K562 (cell line): ENCODE results near the gene NAXD. TPM values are rescaled to one million over a fixed set of nuclear protein-coding genes. Genes with fewer than 3 reads are reported as not detected.
A peak's percentile ranks its signal among the peaks of the same experiment; 100 is the strongest.

Experiments used
- ATAC-seq: fragments of 200-7000 bp; cut with Tn5 transposase; 3 replicates; pipeline ENCODE4 v1.9.1; 2020; ENCODE audit warnings: moderate library complexity
- BruUV-seq: library from RNA; stranded (reverse); fragments of 400-500 nt; replicated peaks from 2 replicates; lab custom pipeline; 2021; lab: Mats Ljungman, UMichigan
- CTCF ChIA-PET: fragments of 300-600 bp; formaldehyde crosslinking; extraction: SDS; loops from one replicate; lab custom pipeline; 2021; ENCODE audit warnings: low intra/inter-chr PET ratio; lab: Yijun Ruan, JAX
- POLR2A ChIA-PET: fragments of 300-600, 350-650 bp; sonication (Branson Sonifier 250); formaldehyde crosslinking; extraction: SDS; loops from one replicate; lab custom pipeline; 2021; ENCODE audit warnings: antibody characterized with exemption, inconsistent platforms; lab: Yijun Ruan, JAX
- DNase-seq, 4 experiments: peaks; one replicate each; pipeline versions ENCODE4 v3.0.0 to v3.0.0-alpha.2; 2011 to 2018; ENCODE audit warnings: low spot score in 3 of 4, mixed read lengths in 3 of 4; ENCODE audit errors: extremely low read depth in 1 of 4
- FAIRE-seq: peaks from 2 replicates; lab custom pipeline; 2011; peaks lifted over from hg19 to GRCh38; lab: Jason Lieb, UNC
- H2AFZ ChIP-seq: 2 replicates; pipeline ENCODE4 v1.6.0; 2011; ENCODE audit warnings: low read depth, low read length, control low read depth, inconsistent platforms
- H3K27ac ChIP-seq: fragments of 200-600 bp; 3 replicates; pipeline ENCODE4 v1.8.0; 2011; ENCODE audit warnings: low read depth, mild to moderate bottlenecking, control low read depth, inconsistent platforms, low read length, moderate library complexity, mixed read lengths; ENCODE audit errors: extremely low read depth
- H3K27me3 ChIP-seq, 2 experiments: fragments of 300-600 bp in 1 of 2; 2 replicates in 1 of 2; 3 replicates in 1 of 2; pipeline versions ENCODE4 v1.6.0 to v1.8.0; 2011; ENCODE audit warnings: inconsistent platforms in 2 of 2, low read length in 2 of 2, mild to moderate bottlenecking in 1 of 2, mixed read lengths in 1 of 2, moderate library complexity in 1 of 2; ENCODE audit not compliant: control insufficient read depth in 2 of 2, insufficient read depth in 2 of 2
- H3K36me3 ChIP-seq: fragments of 300-600 bp; 3 replicates; pipeline ENCODE4 v1.8.0; 2011; ENCODE audit warnings: mild to moderate bottlenecking, low read length, inconsistent platforms; ENCODE audit not compliant: control insufficient read depth, insufficient read depth
- H3K4me1 ChIP-seq, 2 experiments: fragments of 200-600 bp in 1 of 2; replicated peaks in 1 of 2; 2 replicates in 1 of 2; 3 replicates in 1 of 2; pipeline versions ENCODE4 v1.5.1 to v1.8.0; 2011; ENCODE audit warnings: inconsistent platforms in 2 of 2, low read length in 2 of 2, mild to moderate bottlenecking in 1 of 2, mixed read lengths in 1 of 2, moderate library complexity in 1 of 2; ENCODE audit not compliant: control insufficient read depth in 2 of 2, insufficient read depth in 2 of 2
- H3K4me2 ChIP-seq: 2 replicates; pipeline ENCODE4 v1.6.1; 2011; ENCODE audit warnings: low read length, control low read depth, inconsistent platforms, mixed read lengths; ENCODE audit not compliant: insufficient read depth
- H3K4me3 ChIP-seq: fragments of 200-600 bp; sonication (generic), shearing (Covaris generic); 2 replicates; pipeline ENCODE4 v1.5.1; 2016; ENCODE audit warnings: control low read depth, inconsistent platforms
- H3K79me2 ChIP-seq: fragments of 200-600 bp; 3 replicates; pipeline ENCODE4 v1.8.0; 2011; ENCODE audit warnings: low read length, inconsistent platforms; ENCODE audit not compliant: control insufficient read depth, insufficient read depth
- H3K9ac ChIP-seq, 2 experiments: 2 replicates each; pipeline versions ENCODE4 v1.6.0 to v1.6.1; 2011; ENCODE audit warnings: low read depth in 2 of 2, low read length in 2 of 2, control low read depth in 1 of 2, inconsistent platforms in 1 of 2, mild to moderate bottlenecking in 1 of 2, mixed read lengths in 1 of 2; ENCODE audit not compliant: insufficient read depth in 1 of 2
- H3K9me1 ChIP-seq: one replicate; pipeline ENCODE4 v1.6.0; 2011; ENCODE audit warnings: inconsistent platforms, mild to moderate bottlenecking, low read length, moderate library complexity; ENCODE audit not compliant: control insufficient read depth, insufficient read depth
- H3K9me3 ChIP-seq: replicated peaks from 2 replicates; pipeline ENCODE4 v1.5.1; 2011; ENCODE audit warnings: low read depth, low read length, inconsistent platforms; ENCODE audit not compliant: control insufficient read depth, insufficient read depth
- H4K20me1 ChIP-seq: replicated peaks from 2 replicates; pipeline ENCODE4 v1.6.1; 2011; ENCODE audit warnings: low read length, inconsistent platforms, mixed read lengths; ENCODE audit not compliant: control insufficient read depth, insufficient read depth
- AFF1 ChIP-seq, 2 experiments: fragments of 450-650 bp; IDR thresholded peaks; 2 replicates each; pipeline ENCODE4 v1.6.1; 2018; ENCODE audit warnings: mild to moderate bottlenecking in 2 of 2, low read depth in 1 of 2; ENCODE audit not compliant: partially characterized antibody in 2 of 2
- CEBPB ChIP-seq: fragments of 450-650 bp; IDR thresholded peaks from 2 replicates; pipeline ENCODE4 v1.6.1; 2016; ENCODE audit warnings: missing genetic modification characterization, missing compliant biosample characterization
- HOMEZ ChIP-seq: fragments of 250-450 bp; sonication (Bioruptor Pico); IDR thresholded peaks from 2 replicates; pipeline ENCODE4 v1.4.0; 2020; ENCODE audit warnings: mild to moderate bottlenecking, moderate library complexity
- MLX ChIP-seq, 2 experiments: fragments of 450-650 bp in 1 of 2; sonication (generic) in 1 of 2; formaldehyde crosslinking; conservative IDR thresholded peaks; 2 replicates each; pipeline versions ENCODE4 v1.4.0 to v1.8.1; 2020 to 2022; ENCODE audit warnings: mild to moderate bottlenecking in 1 of 2, missing genetic modification reagents in 1 of 2
- NFYB ChIP-seq: IDR thresholded peaks from 2 replicates; pipeline ENCODE4 v1.6.1; 2011; ENCODE audit warnings: mild to moderate bottlenecking, moderate library complexity; ENCODE audit not compliant: insufficient read length; ENCODE audit errors: extremely low read depth
- SIN3B ChIP-seq: fragments of 450-650 bp; IDR thresholded peaks from 2 replicates; pipeline ENCODE4 v1.6.1; 2017; ENCODE audit warnings: low read depth, mild to moderate bottlenecking, moderate library complexity
- THRA ChIP-seq: fragments of 450-650 bp; IDR thresholded peaks from 2 replicates; pipeline ENCODE4 v1.6.1; 2017; ENCODE audit warnings: mild to moderate bottlenecking, moderate library complexity
- ZNF398 ChIP-seq: fragments of 250-450 bp; sonication (Bioruptor Pico); IDR thresholded peaks from 2 replicates; pipeline ENCODE4 v1.8.0; 2021; ENCODE audit warnings: moderate library complexity, mild to moderate bottlenecking, inconsistent platforms
- ZNF668 ChIP-seq: fragments of 250-450 bp; sonication (Bioruptor Pico); IDR thresholded peaks from 2 replicates; pipeline ENCODE4 v1.8.0; 2022; ENCODE audit warnings: mild to moderate bottlenecking, inconsistent platforms
- WGBS: fragments of 100-300 bp; shearing (Covaris generic); methylation state at CpG from one replicate; pipeline ENCODE4 v1.1.6; 2016; ENCODE audit warnings: low coverage, mixed read lengths; ENCODE audit not compliant: insufficient coverage; ENCODE audit errors: missing lambda C conversion rate; 5-methylcytosine and 5-hydroxymethylcytosine counted together
- in situ Hi-C: fragments of 300-500 bp; cut with MboI; formaldehyde crosslinking; loops from 4 replicates; pipeline ENCODE4 v1.15.0; 2018; ENCODE audit warnings: inconsistent platforms, mixed read lengths
- intact Hi-C: fragments of 100-400 bp; cut with micrococcal nuclease; formaldehyde crosslinking; loops from 2 replicates; pipeline ENCODE4 v1.14.2; 2022
- polyA plus RNA-seq, 8 experiments: library from polyadenylated mRNA; depleted of rRNA in 4 of 8; stranded (reverse) in 5 of 8; unstranded in 3 of 8; fragments of >200 nt; fragmentation: Nextera tagmentation in 2 of 8; fragmentation: Illumina TruSeq in 1 of 8; extraction: Ambion mirVana in 2 of 8; extraction: Trizol in 1 of 8; gene quantifications; 2 replicates each; pipeline versions ENCODE4 v1.2.1 to v1.2.3, GENCODE V29; 2011 to 2014; ENCODE audit warnings: inconsistent platforms in 1 of 8, missing spikeins in 1 of 8
- total RNA-seq, 7 experiments: library from RNA; depleted of rRNA in 6 of 7; stranded (reverse); fragments of >200 nt in 6 of 7; fragmentation: Illumina TruSeq in 2 of 7; extraction: Trizol in 2 of 7; gene quantifications; 2 replicates each; pipeline versions ENCODE4 v1.2.1 to v1.2.3, GENCODE V29; 2011 to 2021; ENCODE audit warnings: low replicate concordance in 1 of 7

NAXD gene
- total and polyA plus RNA-seq, 9 of the 15 experiments (the other 6 are each of a cell fraction or from before 2014, with no cell fraction given): 0.59 to 20.6 (median 13.0) TPM

GRCh38 chr13:110683203-110683883 is 68.0 kb downstream of the NAXD start (continued):
- TF ChIP-seq NFYB (no peak), CEBPB (tag) (peak; percentile 14; the same call in 1 of the 2 replicates), MLX (CRISPR knock-in tag; conservative IDR thresholded peaks at IDR 0.05) (no peak)

- in situ Hi-C loops (no loop called here), intact Hi-C loops (loop anchor here (5.0 kb wide), 1 partner anchor 133 kb away; no protein-coding TSS in a partner anchor)
- no peak overlapping the region; a peak in 1 of 4 replicates for H3K9ac ChIP-seq
- BruUV-seq: no TSS peak
- H3K27me3 ChIP-seq: no peaks in the 10 kb centered on the region
- H3K4me3 ChIP-seq: no peak overlapping the region
- H3K4me2 ChIP-seq: no peak overlapping the region
- H3K9me3 ChIP-seq: no peaks in the 10 kb centered on the region
- no peaks in the 10 kb centered on the region for H3K79me2 ChIP-seq
- 90% methylated on average over 2 of the region's 5 CpGs for WGBS
- no peak overlapping the region for H3K27ac ChIP-seq
- H3K9me1 ChIP-seq: no peaks in the 10 kb centered on the region
- ATAC-seq (no peak), FAIRE-seq (no peak), DNase-seq (no peak)
- H3K4me1 ChIP-seq: no peaks in the 10 kb centered on the region; a peak in 1 of 5 replicates
- no peak overlapping the region for H2AFZ ChIP-seq
- POLR2A ChIA-PET: interaction anchor here (0.9 kb wide), 1 partner anchor 31 kb away, joined by 5 read pairs; no protein-coding TSS in a partner anchor
- H4K20me1 ChIP-seq: no peaks in the 10 kb centered on the region
- CTCF ChIA-PET: no interaction called here
- peaks cover 58% of the 10 kb centered on the region; the same call in 2 of the 3 replicates for H3K36me3 ChIP-seq
- TF ChIP-seq ZNF398 (no peak), SIN3B (no peak), HOMEZ (CRISPR knock-in tag) (no peak), AFF1 (IDR thresholded peaks at IDR 0.05; ENCODE audit: low read depth in 1 of 2, partially characterized antibody in 2 of 2) (no peak), THRA (no peak), ZNF668 (CRISPR knock-in tag) (no peak)
Measured at GRCh38 chr13:110683921-110684320, 68.6 kb downstream of the NAXD start.
